Non-pigmented ciliary epithelial cell (primary cell): ENCODE data around the gene AOAH.
A peak's percentile ranks its signal among the peaks of the same experiment; 100 is the strongest.
"Not testable (repeated sequence)": the region's sequence is repeated elsewhere in the genome, so short reads cannot be mapped to it uniquely, and the experiment has no call there.

ENCODE experiments used
- DNase-seq: peaks from one replicate; pipeline ENCODE4 v3.0.0-alpha.2; 2010; ENCODE audit warnings: low read depth

Gene AOAH

DNA sequence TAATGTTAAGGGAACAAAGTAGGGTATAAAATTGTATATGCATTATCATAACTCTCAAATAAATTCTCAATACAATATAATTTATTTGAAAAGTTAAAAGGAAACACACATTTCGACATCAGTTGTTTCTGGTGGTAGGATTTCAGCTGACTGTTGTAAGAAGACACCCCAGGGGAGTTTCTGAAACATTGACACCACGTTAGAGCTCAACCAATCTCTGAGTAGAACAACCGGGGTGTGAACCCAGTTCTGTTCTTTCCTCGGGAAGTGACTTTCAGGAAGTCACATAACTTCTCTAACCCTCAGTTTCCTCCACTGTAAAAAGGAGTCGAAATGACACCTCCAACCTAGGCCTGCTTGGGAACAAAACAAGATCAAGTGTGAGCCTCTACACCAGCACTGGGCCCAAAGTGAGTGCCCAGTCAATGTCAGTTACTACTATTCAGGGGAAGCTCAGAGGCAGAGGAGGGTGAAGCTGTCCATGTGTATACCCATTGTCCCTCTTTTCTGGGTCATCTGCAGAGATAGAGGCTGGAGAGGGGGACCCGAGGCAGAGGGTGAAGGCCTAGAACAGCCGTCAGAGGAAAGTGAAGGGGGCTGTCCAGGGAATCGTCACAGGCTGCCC is 67.1 kb downstream of the AOAH start:
- no peak for DNase-seq

DNA sequence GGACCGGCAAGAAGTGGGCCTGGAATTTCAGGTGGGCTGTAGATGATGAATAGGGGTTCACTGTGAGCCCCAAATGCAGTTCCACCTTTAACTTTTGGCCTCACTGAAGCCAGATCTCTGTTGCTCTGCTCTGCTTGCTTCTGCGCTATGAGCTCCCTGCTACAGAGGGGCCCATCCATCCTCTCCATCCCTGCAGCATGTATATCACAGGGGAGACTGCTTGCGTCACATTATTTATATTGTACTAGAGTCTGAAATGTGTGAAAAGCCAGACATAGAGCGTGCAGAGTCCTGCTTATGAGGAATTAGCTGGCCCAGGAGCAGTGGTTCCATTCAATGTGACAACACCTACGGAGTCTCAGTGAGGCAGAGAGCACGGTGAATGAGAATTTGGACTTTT is 69.9 kb downstream of the AOAH start:
- no peak for DNase-seq

DNA sequence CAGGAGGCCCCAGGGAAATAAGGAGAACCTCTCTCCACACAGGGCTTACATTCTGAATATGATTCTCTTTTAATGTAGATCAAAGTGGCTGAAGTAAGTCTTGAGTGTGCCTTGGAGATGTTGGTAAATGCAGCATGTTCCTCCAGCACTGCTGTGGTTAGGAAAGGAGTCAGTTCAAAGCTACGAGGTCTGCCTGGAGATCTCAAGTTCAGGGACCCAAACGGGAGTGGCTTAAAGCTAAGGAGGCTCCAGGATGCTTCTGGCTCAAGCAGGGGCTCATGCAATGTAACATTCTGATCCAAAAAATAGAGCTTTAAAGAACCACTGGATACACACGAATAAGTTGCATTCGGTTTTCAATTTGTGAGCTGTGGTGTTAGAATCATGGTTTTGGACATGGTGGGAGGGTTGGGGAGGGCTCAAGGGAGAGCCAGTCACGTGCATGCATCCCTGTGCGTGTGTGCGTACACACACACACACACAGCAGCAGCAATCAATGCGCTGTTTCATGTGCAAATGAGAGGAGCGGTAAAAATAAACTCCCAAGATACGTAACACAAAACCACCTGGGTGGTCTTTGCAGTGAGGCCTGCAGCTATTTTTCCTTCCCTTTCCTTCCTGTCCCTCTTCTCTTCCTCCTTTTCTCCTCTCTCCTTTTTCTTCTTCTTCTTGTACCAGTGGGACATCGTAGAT is 70.5 kb downstream of the AOAH start:
- no peak for DNase-seq

DNA sequence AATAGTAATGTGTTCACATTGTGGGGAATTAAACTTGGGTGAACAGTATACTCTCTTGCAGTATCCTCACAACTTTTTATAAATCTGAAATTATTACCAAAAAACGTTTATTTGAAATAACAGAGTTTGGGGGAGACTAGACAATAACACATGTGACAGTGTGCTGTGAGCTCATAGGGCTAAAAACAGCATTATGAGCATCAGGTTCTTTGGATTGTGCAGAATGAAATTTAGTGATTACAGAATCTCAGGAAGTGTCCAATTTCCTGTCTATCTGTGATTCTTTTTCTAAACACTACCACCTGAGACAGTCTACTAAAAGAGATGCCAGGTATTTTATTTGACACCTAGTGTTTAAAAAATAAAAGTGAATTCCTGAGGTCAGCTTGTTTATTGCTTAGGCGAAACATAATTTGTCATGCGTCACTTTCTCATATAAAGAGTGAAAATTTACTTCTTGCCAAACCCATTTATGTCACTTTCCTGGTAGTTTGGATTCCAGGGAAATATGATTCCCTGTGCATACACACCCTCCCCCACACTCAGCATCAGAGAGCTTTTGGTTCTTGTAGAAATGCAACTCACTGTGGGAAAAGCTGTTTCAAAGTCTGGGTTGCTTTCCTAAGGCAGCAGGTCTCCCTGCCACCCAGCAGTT is 71.2 kb downstream of the AOAH start:
- no peak for DNase-seq

DNA sequence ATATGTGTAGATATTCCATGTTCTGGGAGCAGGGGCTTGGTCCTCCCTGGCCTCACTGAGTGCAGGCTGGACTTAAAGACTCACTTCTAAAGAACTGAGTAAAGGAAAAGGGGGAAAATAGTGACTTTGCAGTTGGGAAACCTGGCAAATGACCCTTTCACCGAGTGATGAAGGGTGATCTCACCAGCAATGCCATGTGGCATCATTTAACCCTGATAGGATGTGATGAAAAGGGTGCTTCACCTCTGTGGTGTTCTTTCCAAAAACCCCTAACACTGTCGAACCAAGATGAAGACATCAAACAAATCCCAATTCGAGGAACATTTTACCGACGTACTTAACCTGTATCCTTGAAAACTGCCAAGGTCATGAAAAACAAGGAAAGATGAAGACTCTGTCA is 71.9 kb downstream of the AOAH start:
- DNase-seq, result no peak

DNA sequence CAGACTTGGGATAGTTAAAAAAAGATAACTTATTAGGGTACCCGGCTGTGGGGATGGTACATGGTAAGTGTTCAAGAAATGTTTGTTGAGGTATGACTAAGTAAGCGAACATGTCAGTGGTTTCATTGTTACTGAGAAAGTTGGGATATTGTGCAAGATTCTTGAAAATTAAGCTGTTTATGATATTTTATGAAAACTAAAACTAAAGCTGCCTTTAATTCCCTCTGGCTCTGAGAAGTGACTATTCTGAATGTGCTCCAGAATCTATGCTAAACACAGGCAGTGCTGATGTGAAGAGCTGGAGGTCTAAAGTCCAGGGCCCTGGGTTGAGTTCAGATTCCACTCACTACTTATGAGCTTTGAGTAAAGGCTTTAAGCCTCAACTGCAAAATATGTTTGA is 72.9 kb downstream of the AOAH start:
- peak; percentile 62 for DNase-seq

DNA sequence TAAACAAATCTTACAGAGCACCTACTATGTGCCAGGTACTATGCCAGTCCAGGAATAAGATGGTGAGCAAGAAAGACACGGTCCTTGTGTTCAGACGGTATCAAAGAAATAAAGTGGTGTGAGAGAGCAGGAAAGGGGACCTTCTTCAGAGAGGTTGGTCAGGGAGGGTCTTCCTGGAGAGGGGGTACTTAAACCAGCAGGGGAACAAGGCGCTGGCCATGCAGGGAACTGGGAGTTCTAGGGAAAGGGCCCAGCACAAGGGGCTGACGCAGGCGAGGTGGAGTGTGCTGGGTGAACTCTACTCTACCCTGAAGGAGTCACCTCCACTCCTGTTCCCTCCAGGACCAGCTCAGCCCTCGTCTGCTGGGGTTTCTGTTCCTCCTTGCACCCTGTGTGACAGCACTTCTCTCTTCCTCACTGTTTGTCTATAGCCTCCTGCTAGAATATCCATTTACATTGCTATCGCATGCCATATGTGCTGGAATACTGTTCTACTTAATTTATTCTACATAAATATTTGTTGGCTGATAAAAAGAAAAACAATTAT is 73.5 kb downstream of the AOAH start:
- no peak for DNase-seq

DNA sequence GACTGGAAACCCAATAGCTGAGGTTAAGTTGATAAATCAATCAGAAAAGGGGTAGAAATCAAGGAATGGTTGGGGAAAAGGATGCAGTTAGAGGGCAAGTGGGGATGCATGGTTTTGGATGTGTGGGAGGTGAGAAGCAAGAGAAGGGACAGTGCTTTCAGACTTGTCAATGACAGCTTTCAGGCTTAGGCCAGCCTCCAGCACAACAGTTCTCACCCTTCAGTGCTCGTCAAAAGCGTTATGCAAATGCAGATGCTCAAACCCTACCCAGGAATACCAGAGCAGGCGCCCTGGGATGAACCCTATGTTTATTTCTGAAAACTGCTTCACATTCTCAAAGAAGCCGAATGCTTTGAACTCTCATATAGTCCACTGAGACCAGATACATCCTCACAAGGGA is 74.0 kb downstream of the AOAH start:
- DNase-seq, result no peak

DNA sequence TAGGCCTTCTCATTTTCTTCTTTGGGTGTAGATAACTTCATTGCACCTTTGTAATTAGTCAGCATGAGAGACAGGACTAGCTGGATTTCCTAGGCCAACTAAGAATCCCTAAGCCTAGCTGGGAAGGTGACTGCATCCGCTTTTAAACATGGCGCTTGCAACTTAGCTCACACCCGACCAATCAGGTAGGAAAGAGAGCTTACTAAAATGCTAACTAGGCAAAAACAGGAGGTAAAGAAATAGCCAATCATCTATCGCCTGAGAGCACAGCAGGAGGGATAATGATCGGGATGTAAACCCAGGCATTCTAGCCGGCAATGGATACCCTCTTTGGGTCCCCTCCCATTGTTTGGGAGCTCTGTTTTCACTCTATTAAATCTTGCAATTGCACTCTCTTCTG is 75.0 kb downstream of the AOAH start:
- not testable (repeated sequence) for DNase-seq

DNA sequence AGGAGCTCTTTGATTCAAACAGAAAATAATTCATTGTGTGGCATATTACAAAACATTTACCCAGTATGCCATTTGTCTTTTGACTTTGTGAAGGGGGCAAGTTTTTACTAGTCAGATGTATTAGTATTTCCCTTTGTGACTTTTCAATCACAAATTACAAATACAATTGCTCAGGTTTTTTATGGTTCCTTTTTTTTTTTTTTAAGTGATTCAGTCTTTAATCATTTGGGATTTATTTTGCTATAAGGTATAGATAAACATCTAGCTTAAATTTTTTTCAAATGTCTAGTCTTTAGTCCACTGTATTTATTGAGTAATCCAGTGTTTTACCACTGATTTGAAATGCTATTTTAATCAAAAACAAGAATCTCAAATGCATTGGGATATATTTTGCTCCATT is 75.9 kb downstream of the AOAH start:
- DNase-seq, result no peak

DNA sequence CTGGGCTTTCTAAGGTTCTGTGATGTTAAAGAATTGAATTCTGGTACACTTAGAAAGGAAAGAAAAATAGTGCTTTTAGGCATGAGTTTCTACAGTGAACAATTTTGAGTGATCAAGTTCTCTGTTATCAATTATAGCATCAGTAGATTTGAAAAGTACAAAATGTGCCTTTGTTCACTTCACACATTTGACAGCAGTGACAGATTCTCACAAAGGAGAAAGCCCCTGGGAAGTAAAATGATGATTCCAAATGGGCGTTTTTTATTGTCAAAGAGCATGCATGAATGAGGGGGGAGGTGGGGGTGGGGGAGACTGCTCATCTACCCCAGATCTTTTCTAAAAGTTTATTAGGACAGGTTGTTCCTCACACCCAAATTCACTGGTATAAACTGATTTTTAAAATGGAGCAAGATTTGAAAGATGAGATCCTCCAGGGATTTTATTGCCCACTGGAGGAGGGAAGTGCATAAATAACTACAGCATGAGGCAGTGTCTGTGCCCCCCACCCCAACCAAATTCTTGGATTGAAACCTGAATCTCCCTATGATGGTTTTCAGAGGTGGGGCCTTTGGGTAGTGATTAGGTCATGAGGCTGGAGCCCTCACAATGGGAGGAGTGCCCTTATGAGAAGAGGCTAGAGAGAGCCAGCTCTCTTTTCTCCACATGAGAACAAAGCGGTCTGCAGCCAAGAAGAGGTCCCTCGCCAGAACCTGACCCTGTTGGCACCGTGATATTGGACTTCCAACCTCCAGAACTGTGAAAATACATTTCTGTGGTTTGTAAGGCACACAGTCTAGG is 79.5 kb downstream of the AOAH start:
- DNase-seq, result no peak

DNA sequence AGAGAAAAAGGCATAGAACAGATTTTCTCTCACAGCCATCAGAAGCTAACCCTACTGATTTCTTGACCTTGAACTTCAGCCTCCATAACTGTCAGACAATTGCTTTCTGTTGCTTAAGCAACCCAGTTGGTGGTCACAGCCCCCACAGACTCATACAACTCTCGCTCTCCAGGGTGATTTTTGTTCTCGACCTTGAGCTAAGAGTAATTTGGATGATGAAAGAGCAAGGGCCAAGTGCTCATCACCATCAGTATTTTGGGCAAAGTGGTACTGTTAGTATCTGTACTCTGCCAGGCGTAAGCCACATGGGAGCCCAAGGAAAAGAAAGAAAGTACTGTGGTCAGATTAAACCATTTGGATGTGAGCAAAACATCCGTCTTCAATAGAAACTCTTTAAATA is 81.9 kb downstream of the AOAH start:
- no peak for DNase-seq

DNA sequence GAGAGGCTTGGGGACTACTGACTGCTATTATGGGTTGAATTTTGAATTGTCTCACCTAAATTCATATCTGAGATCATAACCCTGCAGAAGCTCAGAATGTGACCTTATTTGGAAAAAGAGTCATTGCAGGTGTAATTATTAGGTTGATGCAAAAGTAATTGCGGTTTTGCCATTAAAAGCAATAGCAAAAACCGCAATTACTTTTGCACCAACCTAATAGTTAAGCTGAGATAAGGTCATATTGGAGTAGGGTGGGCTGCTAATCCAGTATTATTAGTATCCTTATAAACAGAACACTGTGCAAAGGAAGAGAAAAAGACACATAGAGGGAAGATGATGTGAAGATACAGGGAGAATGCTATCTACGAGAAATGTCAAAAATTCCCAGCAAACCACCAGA is 82.3 kb downstream of the AOAH start:
- no peak for DNase-seq

DNA sequence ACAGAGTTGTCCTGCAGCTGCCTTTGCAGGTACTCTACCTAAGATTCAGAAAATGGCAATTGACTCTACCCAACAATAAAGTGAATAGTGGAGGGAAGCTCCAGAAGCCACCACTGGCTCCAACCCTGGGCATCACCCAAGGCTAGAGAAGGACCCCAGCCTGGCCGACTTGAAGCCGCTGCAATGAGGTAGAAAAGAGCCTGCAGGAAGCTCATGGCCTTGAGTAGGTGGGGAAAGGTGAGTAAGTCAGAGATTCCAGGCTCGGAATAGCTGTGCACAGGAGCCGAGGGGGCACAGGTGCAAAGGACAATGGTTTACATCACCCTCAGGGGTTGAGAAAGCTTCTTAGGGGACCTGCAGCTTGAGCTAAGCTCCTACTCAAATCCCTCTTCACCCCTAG is 83.6 kb downstream of the AOAH start:
- no peak for DNase-seq

DNA sequence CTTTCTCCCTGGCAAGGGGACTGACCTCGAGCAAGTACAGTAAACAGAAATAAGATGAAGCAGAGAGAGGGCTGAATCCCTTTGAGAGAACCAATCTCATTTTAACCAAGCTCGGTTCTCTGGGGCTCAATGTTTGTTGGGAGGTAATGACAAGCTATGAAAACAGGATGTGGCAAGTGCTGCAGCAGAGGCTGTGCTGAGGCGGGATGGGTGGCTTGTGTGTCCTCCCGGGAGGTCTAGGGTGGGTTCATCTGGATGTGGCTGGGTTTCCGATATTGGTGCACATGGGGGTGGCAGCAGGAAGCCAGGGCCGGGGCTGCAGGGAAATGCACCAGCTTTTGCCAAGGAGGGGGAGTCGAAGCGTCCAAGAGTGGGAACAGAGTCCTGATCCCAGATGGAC is 84.5 kb downstream of the AOAH start:
- DNase-seq, result no peak

DNA sequence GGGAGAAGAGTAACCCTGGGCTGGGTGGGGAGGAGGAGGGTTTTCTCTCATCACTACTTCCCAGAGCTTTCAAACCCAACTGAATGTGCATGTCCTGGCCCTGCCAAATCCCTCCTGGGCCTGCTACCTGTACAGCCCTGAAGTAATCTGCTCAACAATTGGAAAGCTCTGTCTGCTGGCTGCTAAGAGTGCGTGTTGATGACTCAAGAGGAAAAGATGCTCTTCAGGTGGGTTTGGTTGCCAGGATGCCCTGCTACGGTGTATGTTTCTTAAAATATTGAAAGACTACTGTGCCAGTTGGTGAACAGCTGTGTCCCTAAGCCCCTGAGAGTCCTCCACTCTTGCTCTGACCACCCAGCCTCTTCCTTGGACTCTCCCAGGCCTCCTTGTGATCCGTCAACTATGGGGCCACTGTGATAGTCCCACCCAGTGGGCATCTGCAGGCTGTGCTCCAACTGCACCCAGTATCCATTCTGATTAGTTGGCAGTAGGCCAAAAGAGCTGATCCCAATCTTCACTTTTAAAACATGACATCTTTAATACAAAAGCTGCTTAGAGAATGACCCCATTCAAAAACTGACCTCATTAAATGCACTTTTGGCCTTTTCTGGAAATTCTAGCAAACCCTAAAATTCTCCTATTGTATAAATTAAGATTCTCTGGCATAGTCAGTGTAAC is 85.6 kb downstream of the AOAH start:
- no peak for DNase-seq

DNA sequence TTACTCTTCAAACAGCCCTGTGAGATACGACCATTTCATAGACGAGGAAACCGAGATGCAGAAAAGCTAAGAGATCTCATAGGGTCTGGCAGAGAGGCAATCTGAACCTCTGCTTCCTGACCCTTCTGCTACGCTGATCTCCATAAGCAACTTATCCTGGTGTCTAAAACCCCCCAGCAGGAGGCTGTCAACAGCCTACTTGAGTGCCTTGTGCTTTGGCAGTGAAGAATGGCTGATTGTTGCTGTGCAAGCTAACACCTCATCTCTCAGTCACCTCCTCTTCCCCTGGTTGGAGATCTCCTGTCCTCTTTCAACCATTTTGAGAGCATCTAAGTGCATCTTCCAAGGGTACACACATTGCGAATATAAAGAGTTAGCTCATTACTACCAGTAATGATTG is 86.2 kb downstream of the AOAH start:
- no peak for DNase-seq

DNA sequence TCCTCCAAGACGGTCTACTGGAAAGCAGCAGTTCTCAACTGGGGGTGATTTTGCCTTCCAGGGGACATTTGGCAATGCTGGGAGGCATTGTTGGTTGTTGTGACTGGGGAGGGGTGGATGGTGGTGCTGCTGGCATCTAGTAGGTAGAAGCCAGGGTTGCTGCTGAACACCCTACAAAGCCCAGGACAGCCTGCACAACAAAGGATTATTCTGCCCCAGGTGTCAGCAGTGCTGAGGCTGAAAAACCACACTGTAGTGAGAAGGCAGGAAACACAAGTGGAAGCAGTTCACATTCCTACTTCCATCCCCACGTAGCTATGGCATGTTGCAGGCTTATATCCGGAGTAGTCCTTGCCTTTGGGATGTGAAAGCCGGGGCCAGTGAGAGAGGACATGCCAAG is 86.9 kb downstream of the AOAH start:
- no peak for DNase-seq

DNA sequence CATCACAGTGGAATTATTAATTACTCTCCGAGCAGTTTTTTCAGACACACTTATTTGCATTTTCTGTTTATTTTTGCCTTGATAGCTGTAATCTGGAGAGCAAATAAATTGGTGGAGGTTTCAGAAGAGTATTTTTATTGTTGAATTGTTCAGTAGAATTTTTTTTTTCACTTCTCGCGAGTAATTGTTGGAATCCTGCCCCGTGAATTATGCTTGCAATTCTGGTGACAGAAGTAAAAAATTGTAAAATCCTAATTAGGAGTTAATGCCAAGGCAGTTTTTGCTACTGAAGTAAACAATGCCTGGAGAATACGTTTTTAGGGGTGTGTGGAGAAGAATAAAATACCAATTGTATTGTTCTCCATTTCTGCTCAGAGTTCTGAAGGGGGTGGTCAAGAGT is 88.2 kb downstream of the AOAH start:
- DNase-seq, result no peak

DNA sequence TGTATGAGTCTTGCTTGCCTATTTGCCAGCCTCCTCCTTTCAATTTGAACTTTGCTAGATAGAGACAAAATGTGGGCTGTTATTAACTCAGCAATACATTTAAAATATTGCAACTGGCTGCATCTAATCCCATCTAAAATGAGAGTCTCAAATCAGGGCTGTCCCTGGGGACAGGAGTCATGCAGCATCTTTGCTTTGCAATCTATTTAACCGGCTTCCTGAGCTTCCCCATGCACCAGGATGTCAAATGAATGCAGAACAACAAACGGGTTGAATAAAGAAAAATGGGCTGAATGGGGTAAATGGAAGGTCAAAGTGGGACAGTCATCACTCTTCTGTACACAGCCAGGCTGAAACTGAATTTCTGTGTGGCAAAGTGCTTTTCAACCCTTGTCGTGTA is 89.2 kb downstream of the AOAH start:
- DNase-seq, result no peak

DNA sequence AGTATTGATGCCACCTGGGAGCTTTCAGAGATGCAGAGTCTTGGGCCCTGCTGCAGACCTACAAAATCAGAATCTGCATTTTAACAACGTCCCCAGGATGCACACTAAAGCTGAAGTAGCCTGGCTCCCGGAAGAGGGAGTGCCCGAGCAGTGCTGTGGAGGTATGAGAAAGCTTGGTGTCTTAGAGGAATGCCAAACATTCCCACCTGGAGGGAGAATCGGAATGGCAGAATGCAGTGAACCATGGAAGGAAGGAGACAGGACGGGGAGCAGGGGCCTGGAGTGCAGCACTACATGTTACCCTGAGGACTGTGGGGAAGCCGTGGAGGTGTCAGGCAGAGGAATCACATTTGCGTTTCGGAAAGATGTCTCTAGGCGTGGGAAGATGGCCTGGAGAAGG is 90.9 kb downstream of the AOAH start:
- DNase-seq, result no peak

DNA sequence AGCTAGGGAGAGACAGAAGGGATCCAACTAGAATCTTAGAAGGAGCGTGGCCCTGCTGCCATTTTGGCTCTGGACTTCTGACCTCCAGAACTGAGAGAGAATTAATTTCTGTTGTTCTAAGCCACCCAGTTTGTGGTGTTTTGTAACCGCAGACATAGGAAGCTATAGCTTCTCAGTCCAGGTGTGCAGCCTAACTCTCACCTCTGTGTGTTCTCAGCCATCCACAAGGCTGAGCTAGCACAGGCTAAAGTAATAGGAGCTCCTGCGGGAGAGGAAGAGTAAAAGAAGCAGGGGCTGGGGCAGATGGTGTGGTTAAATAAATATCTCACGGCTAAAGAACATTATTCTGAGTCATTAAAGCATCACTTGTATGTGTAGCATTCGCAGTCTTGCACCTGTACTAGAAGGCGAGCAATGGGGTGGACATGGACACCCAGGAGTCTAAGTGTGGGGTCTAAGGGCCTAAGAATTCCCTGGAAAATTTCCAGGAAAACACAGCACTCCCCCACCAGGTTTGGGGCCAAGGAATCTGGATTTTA is 94.1 kb downstream of the AOAH start:
- no peak for DNase-seq
